Measurements from ENCODE around the gene FOSB. TPM values are rescaled to one million over a fixed set of nuclear protein-coding genes. Genes with fewer than 3 reads are reported as not detected.

The FOSB gene
- total RNA-seq, 2 donors from 2014 or later = 17.8 to 19.7 TPM

DNA sequence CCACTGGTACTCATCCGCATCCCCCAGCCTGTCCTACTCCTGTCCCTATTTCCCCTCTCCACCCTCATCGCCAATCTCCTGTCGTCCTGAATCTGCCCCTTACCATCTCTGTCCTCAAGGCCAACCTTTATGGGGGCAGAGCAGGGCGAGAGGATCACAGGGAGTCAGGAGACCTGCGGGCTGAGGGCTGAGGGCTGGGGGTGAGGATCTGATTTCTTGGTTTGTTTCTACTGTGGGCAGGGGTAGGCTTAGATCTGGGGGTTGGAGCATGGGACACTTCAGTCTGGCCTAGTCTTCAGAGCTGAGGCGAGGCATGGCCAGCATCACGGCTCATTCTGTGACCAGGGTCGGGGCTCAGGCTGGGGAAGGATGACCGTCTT lies 27.5 kb upstream of the FOSB start:
- DNase-seq (ENCODE audit: low spot score) = no peak
- Histone ChIP-seq H3K27ac (peak overlapping the region; percentile 96 to 98), H3K4me3 (peak overlapping the region; percentile 61 to 73), H3K4me1 (peaks cover 0 to 37% of the 10 kb centered on the region in 2 donors), H3K27me3 (no peaks in the 10 kb centered on the region), H3K9me3 (no peaks in the 10 kb centered on the region), H3K36me3 (no peaks in the 10 kb centered on the region)
- TF ChIP-seq, protein P1, sequence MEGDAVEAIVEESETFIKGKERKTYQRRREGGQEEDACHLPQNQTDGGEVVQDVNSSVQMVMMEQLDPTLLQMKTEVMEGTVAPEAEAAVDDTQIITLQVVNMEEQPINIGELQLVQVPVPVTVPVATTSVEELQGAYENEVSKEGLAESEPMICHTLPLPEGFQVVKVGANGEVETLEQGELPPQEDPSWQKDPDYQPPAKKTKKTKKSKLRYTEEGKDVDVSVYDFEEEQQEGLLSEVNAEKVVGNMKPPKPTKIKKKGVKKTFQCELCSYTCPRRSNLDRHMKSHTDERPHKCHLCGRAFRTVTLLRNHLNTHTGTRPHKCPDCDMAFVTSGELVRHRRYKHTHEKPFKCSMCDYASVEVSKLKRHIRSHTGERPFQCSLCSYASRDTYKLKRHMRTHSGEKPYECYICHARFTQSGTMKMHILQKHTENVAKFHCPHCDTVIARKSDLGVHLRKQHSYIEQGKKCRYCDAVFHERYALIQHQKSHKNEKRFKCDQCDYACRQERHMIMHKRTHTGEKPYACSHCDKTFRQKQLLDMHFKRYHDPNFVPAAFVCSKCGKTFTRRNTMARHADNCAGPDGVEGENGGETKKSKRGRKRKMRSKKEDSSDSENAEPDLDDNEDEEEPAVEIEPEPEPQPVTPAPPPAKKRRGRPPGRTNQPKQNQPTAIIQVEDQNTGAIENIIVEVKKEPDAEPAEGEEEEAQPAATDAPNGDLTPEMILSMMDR (IDR thresholded peaks at IDR 0.05) = no peak

DNA sequence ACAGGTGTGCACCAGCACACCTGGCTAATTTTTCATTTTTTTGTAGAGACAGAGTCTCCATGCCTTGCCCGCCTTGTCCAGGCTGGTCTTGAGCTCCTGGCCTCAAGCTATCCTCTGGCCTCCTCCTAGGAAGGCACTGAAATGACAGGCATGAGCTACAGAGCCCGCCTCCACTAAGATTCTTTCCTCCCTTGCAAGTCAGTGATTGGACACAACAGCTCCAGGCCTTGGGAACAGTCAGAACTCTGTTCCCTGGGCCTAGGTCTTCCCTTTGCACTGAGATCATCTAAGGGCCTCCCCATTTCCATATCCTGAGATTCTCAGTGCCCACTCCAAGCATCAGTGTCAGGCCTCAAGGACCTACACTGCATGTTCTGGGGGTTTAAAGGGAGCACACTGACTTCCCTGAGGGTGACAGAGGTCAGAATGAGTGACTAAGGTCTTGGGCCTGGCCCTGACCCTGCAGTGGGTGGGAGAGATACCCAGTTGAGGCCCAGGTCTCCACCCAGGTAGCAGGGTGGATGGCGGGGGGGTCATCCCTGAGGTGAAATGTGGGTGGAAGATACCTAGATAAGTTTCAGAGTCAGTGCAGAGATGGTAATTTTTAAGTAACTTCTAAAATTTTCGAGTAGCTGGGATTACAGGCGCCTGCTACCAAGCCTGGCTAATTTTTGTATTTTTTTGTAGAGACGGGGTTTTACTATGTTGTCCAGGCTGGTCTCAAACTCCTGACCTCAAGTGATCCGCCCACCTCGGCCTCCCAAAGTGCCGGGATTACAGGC lies 26.7 kb upstream of the FOSB start:
- Histone ChIP-seq H3K27ac (peak overlapping the region; percentile 96 to 98), H3K9me3 (no peaks in the 10 kb centered on the region), H3K4me1 (peaks cover 0 to 38% of the 10 kb centered on the region in 2 donors), H3K36me3 (no peaks in the 10 kb centered on the region), H3K4me3 (no peak overlapping the region), H3K27me3 (no peaks in the 10 kb centered on the region)
- TF ChIP-seq, protein P1 (IDR thresholded peaks at IDR 0.05) = no peak
- no peak for DNase-seq (ENCODE audit: low spot score)

DNA sequence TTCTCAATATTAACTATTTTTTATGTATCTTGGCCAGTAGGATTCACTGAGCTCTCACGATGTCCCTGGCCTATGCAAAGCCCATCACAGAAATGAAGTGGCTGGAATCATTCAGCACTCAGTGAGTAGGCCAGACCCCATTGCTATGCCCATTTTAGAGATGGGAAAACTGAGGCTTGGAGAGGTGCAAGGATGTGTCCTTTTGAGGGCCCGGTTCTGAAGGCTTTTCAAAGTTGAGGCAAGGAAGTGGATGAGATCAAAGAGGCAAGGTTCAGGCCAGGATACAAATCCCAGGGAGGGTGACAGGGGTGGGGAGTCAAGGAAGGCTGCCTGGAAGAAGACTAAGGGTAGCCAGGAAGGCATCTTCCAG lies 25.4 kb upstream of the FOSB start:
- Histone ChIP-seq H3K4me3 (no peak overlapping the region), H3K9me3 (no peaks in the 10 kb centered on the region), H3K4me1 (peaks cover 0 to 38% of the 10 kb centered on the region in 2 donors), H3K27ac (peak overlapping the region; percentile 95 to 97), H3K27me3 (no peaks in the 10 kb centered on the region), H3K36me3 (no peaks in the 10 kb centered on the region)
- no peak for DNase-seq (ENCODE audit: low spot score)
- TF ChIP-seq, protein P1 (IDR thresholded peaks at IDR 0.05) = no peak

DNA sequence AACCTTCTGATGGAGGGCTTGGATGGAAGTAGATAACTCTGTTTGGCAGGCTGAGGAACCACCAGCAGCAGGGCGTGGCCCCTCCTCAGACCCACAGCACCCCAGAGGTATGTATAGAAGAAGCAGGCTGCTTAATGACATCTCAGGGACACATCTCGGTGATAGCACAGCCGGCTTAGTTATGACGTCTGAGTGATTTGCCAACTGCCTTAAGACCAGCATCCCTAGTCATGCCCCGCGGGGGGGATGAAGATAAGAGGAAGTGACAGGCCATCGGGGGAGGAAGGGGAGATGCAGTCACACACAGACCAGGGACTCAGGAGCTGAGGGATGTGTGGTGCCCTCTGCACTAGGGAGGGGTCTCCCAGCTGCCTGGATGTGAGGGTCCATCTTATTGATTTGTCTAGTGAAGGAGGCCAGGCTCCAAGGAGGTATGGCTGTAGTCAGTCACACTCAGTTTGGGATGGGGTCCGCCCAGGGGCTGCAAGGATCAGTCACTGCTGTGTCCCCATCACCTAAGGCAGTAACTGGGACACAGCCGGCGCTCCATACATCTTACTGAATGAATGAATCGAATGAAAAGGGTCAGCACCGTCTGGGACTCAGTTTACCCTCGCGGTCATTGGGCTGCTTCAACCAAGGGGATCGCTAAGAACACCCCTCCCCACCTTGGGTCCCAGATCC lies 24.9 kb upstream of the FOSB start:
- no peaks in the 10 kb centered on the region for H3K36me3 ChIP-seq
- H3K27ac ChIP-seq = peak overlapping the region; percentile 95 to 97
- H3K4me3 ChIP-seq = peak overlapping the region; percentile 16 to 55
- TF ChIP-seq, protein P1 (IDR thresholded peaks at IDR 0.05) = no peak
- H3K27me3 ChIP-seq = no peaks in the 10 kb centered on the region
- DNase-seq (ENCODE audit: low spot score) = peak; percentile 90
- H3K4me1 ChIP-seq = peaks cover 0 to 38% of the 10 kb centered on the region in 2 donors
- H3K9me3 ChIP-seq = no peaks in the 10 kb centered on the region

DNA sequence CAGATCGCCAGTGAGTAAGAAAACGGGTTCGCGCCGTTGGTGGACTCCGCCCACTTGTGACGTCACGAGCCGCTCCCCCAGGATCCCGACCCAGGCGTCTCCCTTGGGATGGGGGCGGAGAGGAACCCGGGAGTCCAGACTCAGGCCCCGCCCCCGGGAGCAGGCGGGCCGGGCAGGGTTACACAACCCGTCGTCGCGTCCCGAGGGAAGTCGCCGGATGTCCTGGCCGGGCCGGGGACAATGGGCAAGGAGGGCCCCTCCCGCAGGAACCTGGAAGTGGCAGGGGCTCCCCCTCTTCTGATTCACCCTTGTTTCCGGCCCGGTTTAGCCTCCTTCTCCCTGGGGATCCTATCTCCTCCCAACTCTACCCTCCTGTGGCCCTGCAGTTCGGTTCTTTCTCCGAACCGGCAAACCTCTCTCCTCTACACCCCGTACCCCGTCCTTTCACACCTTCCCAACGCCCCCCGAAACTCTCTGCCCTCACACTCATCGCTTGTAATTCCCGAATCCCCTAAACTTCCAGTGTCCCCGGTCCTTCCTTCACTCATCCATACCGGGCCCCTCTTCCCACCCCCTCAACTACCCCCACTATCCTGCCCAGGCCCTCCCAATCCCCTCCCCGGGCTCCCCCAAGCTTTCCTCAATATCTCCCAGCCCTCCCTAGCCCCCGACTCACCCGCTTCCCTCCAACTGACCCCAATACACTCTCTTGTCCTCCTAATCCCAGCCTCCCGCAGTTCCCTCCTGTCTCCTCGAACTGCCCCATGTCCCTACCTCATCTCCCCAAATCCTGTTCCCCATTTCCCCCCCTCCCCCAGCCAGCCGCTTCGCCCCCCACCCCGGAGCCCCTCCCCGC lies 24.1 kb upstream of the FOSB start:
- peak overlapping the region; percentile 42 to 55 for H3K4me3 ChIP-seq
- H3K27ac ChIP-seq = peak overlapping the region; percentile 95 to 97
- no peaks in the 10 kb centered on the region for H3K36me3 ChIP-seq
- H3K9me3 ChIP-seq = no peaks in the 10 kb centered on the region
- H3K27me3 ChIP-seq = no peaks in the 10 kb centered on the region
- TF ChIP-seq, protein P1 (IDR thresholded peaks at IDR 0.05) = no peak
- H3K4me1 ChIP-seq = peaks cover 0 to 38% of the 10 kb centered on the region in 2 donors
- peak; percentile 99 for DNase-seq (ENCODE audit: low spot score)

Data from right atrium auricular region (tissue), 2 donors.